H1 (cell line): ENCODE data around the gene PRMT9. TPM values are rescaled to one million over a fixed set of nuclear protein-coding genes. Genes with fewer than 3 reads are reported as not detected.

Experiments used
- ASH2L ChIP-seq: fragments of 200-600, 300-600 bp; sonication (generic); IDR thresholded peaks from one replicate; pipeline ENCODE4 v1.7.1; 2017; ENCODE audit warnings: low read length
- BACH1 ChIP-seq: IDR thresholded peaks from 2 replicates; pipeline ENCODE4 v1.6.1; 2012; ENCODE audit warnings: low read length, improper control_type of control experiment
- FOSL1 ChIP-seq: IDR thresholded peaks from 2 replicates; pipeline ENCODE4 v1.6.1; 2011; ENCODE audit warnings: mild to moderate bottlenecking, low read depth, low read length, moderate library complexity; ENCODE audit not compliant: insufficient read depth
- GABPA ChIP-seq: IDR thresholded peaks from 2 replicates; pipeline ENCODE4 v1.6.1; 2011; ENCODE audit warnings: mild to moderate bottlenecking, low read length, moderate library complexity, borderline replicate concordance; ENCODE audit not compliant: insufficient read depth
- HDAC6 ChIP-seq: IDR thresholded peaks from one replicate; pipeline ENCODE4 v1.7.1; 2012; ENCODE audit warnings: low read depth, mild to moderate bottlenecking, inconsistent platforms, low read length, moderate library complexity
- NRF1 ChIP-seq: IDR thresholded peaks from 2 replicates; pipeline ENCODE4 v1.6.1; 2011; ENCODE audit warnings: mild to moderate bottlenecking, low read depth, low read length, improper control_type of control experiment
- POLR2A ChIP-seq, 2 experiments: IDR thresholded peaks; 1 replicate in 1 of 2; 2 replicates in 1 of 2; pipeline ENCODE4 v1.6.1; 2011; ENCODE audit warnings: low read depth in 2 of 2, low read length in 2 of 2, mild to moderate bottlenecking in 2 of 2; ENCODE audit errors: control extremely low read depth in 1 of 2
- RBBP5 ChIP-seq: IDR thresholded peaks from 2 replicates; pipeline ENCODE4 v1.7.1; 2012; ENCODE audit warnings: low read depth, mild to moderate bottlenecking, inconsistent platforms, low read length, moderate library complexity, borderline replicate concordance
- RNF2 ChIP-seq: fragments of 200-900, 300-1000 bp; sonication (generic); IDR thresholded peaks from 2 replicates; pipeline ENCODE4 v1.7.1; 2016; ENCODE audit warnings: borderline replicate concordance, low read depth, mild to moderate bottlenecking, antibody characterized with exemption, low read length; ENCODE audit not compliant: poor library complexity, severe bottlenecking; ENCODE audit errors: missing control alignments
- SAP30 ChIP-seq: fragments of 300-600 bp; sonication (generic); IDR thresholded peaks from 2 replicates; pipeline ENCODE4 v1.7.1; 2012; ENCODE audit warnings: low read length, moderate library complexity, mild to moderate bottlenecking, inconsistent platforms; ENCODE audit not compliant: insufficient read depth, insufficient replicate concordance
- SP4 ChIP-seq: IDR thresholded peaks from 2 replicates; pipeline ENCODE4 v1.6.1; 2012; ENCODE audit warnings: low read length, inconsistent platforms
- TAF7 ChIP-seq: optimal IDR thresholded peaks from 2 replicates; pipeline ENCODE3; 2011; ENCODE audit warnings: low read depth, mild to moderate bottlenecking, inconsistent platforms, low read length, moderate library complexity, borderline replicate concordance
- TEAD4 ChIP-seq: IDR thresholded peaks from 2 replicates; pipeline ENCODE4 v1.6.1; 2012; ENCODE audit warnings: low read depth, low read length, inconsistent platforms, mixed read lengths
- polyA plus RNA-seq, 7 experiments: library from polyadenylated mRNA; depleted of rRNA in 3 of 7; stranded (reverse) in 5 of 7; unstranded in 2 of 7; fragments of >200 nt in 5 of 7; fragments of 200-250 nt in 2 of 7; gene quantifications; 1 replicate in 5 of 7; 2 replicates in 1 of 7; 4 replicates in 1 of 7; pipeline versions ENCODE4 v1.2.1 to v1.2.3, GENCODE V29; 2011 to 2013; ENCODE audit warnings: missing spikeins in 2 of 7, mixed read lengths in 2 of 7
- total RNA-seq: library from RNA; stranded (reverse); fragmentation: NEBNext Ultra II Directional; extraction: Animal tissue kit (Norgen Biotek cat#: 25700); gene quantifications from 2 replicates; pipeline ENCODE4 v1.2.1, GENCODE V29; 2021
- TF ChIP-seq, protein P1 (sequence below): IDR thresholded peaks from 2 replicates; pipeline ENCODE4 v1.6.1; 2012; ENCODE audit warnings: inconsistent platforms

Gene PRMT9
- total and polyA plus RNA-seq, 2 of the 8 experiments (the other 6 are each of a cell fraction or from before 2014, with no cell fraction given) = 3.8 to 9.6 TPM

DNA sequence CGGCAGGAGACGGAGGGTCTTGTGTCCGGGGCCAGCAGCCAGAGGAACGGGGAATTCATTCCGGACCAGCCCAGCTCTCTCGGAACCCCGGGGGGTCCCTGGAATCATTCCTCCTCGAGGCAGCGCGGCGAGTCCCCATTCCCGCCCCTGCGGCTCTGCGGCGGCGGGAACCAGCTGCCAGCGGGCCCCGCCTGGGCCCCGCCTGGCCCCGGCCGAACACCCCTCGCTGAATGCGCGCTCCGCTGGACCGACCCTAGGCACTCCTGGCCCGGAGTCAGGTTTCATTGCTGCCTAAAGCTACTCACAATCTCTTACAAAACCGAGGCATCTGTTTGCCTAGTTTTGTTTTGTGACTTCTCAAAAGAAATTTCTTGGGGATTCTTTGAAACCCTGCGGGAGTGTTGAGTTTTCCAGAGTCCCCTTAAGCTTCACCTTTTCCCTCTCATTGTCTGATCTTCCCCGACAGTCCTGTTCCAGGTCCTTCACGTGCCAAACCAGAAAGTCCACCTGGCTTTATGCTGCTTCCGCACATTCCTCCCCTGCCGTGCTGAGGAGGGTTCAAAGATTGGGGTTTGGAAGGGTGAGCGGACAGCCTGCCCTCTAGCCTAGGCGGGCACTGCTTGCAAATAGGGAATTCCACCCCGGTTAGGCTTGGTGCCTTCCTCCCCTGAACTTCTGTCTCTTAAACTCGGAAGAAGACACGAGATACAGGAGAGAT, 48.7 kb upstream of the PRMT9 start (continued):
- TF ChIP-seq FOSL1 (no peak), POLR2A (IDR thresholded peaks at IDR 0.05; ENCODE audit: control extremely low read depth in 1 of 2, low read depth in 2 of 2, low read length in 2 of 2) (peak in 1 of 2 experiments; percentile 66; a peak in 2 of 3 replicates), RBBP5 (no peak; the same call in 1 of the 2 replicates), NRF1 (no peak), TAF7 (no peak), HDAC6 (no peak), GABPA (0 out of 2 replicates have a peak, but pooled peaks have one; percentile 23), BACH1 (no peak), SP4 (no peak), SAP30 (no peak), ASH2L (peak; percentile 91), RNF2 (no peak), TEAD4 (peak; percentile 78; the same call in 1 of the 2 replicates)
- TF ChIP-seq, protein P1, sequence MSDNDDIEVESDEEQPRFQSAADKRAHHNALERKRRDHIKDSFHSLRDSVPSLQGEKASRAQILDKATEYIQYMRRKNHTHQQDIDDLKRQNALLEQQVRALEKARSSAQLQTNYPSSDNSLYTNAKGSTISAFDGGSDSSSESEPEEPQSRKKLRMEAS = peak; percentile 85
